Mucosa of rectum (tissue), 2 donors: ENCODE results near the gene CRYAA.

Source experiments
- H3K27ac ChIP-seq, 2 donors: one replicate each; pipeline ENCODE4 v1.7.0; 2013; ENCODE audit warnings: inconsistent platforms in 2 of 2, low read depth in 2 of 2, low read length in 2 of 2
- H3K27me3 ChIP-seq, 2 donors: one replicate each; pipeline ENCODE4 v1.7.0; 2013; ENCODE audit warnings: low read length in 2 of 2; ENCODE audit not compliant: control insufficient read depth in 2 of 2, insufficient read depth in 2 of 2
- H3K36me3 ChIP-seq, 2 donors: one replicate each; pipeline ENCODE4 v1.7.0; 2013; ENCODE audit warnings: low read length in 2 of 2; ENCODE audit not compliant: control insufficient read depth in 2 of 2, insufficient read depth in 2 of 2
- H3K4me1 ChIP-seq, 2 donors: one replicate each; pipeline ENCODE4 v1.7.0; 2013; ENCODE audit warnings: low read length in 2 of 2, mild to moderate bottlenecking in 1 of 2; ENCODE audit not compliant: control insufficient read depth in 2 of 2, insufficient read depth in 2 of 2
- H3K4me3 ChIP-seq, 2 donors: one replicate each; pipeline ENCODE4 v1.7.0; 2013; ENCODE audit warnings: low read length in 2 of 2
- H3K9ac ChIP-seq, 2 donors: one replicate each; pipeline ENCODE4 v1.7.0; 2013; ENCODE audit warnings: low read length in 2 of 2, low read depth in 1 of 2, mild to moderate bottlenecking in 1 of 2
- H3K9me3 ChIP-seq, 2 donors: one replicate each; pipeline ENCODE4 v1.7.0; 2013; ENCODE audit warnings: low read length in 2 of 2; ENCODE audit not compliant: control insufficient read depth in 2 of 2
- donor health status: healthy.
- donor health status: Normal muscosa, but diverticular disease.

CRYAA gene

DNA sequence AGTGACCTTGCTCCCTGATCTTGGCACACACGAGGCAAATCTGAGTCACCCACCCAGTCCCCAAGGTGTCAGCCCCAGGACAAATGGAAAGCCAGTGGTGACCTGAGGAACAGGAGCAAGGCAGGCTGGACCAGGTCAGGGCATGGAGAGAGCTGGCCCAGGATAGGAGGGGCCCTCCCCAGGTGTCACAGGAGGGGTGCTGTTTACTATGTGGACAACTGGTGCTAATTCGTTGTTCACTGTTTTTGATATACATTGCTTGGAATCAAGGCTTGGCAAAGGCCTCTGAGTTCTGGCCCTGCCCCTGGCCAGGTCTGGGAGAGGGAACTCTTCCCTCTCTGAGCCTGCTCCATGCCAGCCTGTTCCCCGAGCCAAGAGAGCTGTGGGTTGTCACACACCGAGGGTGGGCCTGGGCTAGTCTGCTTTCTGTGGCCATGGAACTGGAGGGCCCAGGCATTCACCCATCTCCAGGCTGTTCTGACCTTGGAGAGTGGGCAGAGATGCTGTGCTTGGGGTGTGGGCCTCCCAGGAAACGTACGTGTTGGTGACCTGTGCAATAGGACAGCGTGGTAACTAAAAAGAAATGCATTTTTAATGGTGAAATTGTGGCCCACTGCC, 41.8 kb downstream of the CRYAA start:
- Histone ChIP-seq H3K27ac (no peak overlapping the region), H3K9me3 (no peaks in the 10 kb centered on the region), H3K36me3 (no peaks in the 10 kb centered on the region), H3K4me3 (no peak overlapping the region), H3K9ac (peak overlapping the region in 1 of 2 donors; percentile 45), H3K27me3 (no peaks in the 10 kb centered on the region), H3K4me1 (peaks cover 6 to 13% of the 10 kb centered on the region in 2 donors)

DNA sequence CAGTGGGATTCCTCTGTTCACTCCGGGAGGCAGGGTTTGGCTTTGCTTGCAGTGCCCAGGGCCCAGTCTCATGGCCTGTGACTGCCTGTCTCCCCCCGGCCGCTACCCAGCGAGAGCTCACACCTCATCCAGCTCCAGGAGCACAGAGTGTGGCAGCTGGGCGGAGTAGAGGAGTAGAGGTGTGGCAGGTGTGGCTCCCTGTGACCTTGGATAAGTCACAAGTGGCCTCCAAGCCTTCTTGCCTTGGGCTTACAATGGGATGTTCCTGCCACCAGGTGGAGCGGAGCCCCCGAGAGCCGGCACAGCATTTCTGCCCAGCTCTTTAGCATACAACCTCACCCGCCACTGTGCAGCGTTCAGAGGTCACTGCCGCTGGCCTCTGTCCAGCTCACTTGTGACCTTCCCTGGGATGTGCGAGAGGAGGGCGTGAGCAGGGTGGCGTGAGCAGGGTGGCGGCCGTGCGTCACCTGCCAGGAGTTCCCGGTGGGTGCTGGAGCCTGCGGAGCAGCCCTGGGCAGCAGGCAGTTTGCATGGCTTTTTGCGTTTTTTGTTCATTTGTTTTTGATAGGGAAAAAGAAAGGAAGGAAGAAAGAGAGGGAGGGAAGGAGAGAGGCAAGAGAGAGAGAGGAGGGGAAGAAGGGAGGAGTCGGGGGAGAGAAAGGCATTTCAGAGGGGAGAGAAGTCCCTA, 42.4 kb downstream of the CRYAA start:
- no peaks in the 10 kb centered on the region for H3K27me3 ChIP-seq
- peak overlapping the region; percentile 41 to 45 for H3K9ac ChIP-seq
- no peaks in the 10 kb centered on the region for H3K36me3 ChIP-seq
- H3K4me3 ChIP-seq = no peak overlapping the region
- H3K9me3 ChIP-seq = no peaks in the 10 kb centered on the region
- peak overlapping the region in 1 of 2 donors; percentile 29 for H3K27ac ChIP-seq
- H3K4me1 ChIP-seq = peaks cover 6 to 13% of the 10 kb centered on the region in 2 donors

DNA sequence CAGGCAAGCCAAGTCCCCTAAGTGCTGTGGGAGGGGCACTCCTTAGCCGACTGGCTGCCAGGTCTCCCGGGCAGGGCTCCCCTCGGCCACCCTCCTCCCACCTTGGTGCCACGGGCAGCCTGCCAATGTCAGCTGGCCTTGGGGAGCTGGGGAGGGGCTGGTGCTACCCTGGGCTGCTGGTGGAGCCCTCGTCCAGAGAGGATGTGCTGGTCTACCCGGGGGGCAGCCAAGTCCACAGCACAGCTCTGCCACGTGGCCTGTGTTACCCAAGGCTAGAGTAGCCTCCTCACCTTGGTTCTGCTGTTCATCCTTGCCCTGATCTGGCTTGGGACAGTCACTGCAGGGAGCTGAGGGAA, 42.9 kb downstream of the CRYAA start:
- H3K36me3 ChIP-seq = no peaks in the 10 kb centered on the region
- peak overlapping the region in 1 of 2 donors; percentile 29 for H3K27ac ChIP-seq
- H3K9ac ChIP-seq = peak overlapping the region in 1 of 2 donors; percentile 45
- H3K9me3 ChIP-seq = no peaks in the 10 kb centered on the region
- H3K4me3 ChIP-seq = no peak overlapping the region
- no peaks in the 10 kb centered on the region for H3K27me3 ChIP-seq
- H3K4me1 ChIP-seq = peaks cover 6 to 13% of the 10 kb centered on the region in 2 donors
